VCaP (cell line): Measurements from ENCODE around the gene MAEA.

Source experiments
- H3K27ac ChIP-seq: fragments of 450-650 bp; 2 replicates; pipeline ENCODE4 v1.5.1; 2017
- TF ChIP-seq, protein P1 (sequence below): fragments of 450-650 bp; conservative IDR thresholded peaks from 2 replicates; pipeline ENCODE4 v1.5.1; 2017; ENCODE audit warnings: mild to moderate bottlenecking, moderate library complexity

The MAEA gene

GRCh38 chr4:1300466-1301455, 11.1 kb downstream of the MAEA start:
- no peak overlapping the region for H3K27ac ChIP-seq
- TF ChIP-seq, protein P1, sequence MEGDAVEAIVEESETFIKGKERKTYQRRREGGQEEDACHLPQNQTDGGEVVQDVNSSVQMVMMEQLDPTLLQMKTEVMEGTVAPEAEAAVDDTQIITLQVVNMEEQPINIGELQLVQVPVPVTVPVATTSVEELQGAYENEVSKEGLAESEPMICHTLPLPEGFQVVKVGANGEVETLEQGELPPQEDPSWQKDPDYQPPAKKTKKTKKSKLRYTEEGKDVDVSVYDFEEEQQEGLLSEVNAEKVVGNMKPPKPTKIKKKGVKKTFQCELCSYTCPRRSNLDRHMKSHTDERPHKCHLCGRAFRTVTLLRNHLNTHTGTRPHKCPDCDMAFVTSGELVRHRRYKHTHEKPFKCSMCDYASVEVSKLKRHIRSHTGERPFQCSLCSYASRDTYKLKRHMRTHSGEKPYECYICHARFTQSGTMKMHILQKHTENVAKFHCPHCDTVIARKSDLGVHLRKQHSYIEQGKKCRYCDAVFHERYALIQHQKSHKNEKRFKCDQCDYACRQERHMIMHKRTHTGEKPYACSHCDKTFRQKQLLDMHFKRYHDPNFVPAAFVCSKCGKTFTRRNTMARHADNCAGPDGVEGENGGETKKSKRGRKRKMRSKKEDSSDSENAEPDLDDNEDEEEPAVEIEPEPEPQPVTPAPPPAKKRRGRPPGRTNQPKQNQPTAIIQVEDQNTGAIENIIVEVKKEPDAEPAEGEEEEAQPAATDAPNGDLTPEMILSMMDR: no peak

DNA sequence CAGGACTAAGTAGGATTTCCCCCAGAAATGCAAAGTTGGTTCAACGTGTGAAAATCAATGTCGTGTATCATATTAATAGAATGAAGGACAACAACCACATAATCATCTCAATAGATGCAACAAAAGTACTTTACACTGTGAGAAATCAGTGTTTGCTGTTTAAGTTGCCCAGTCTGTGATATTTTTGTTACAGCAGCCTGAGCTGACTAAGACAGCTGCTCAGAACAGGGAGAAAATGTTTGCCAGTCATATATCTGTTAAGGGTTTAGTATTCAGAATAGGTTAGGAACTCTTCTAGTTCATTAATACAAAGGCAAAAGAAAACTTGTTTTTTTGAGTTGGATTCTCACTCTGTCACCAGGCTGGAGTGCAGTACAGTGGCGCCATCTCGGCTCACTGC, 12.5 kb downstream of the MAEA start:
- no peak overlapping the region for H3K27ac ChIP-seq
- TF ChIP-seq, protein P1: no peak

DNA sequence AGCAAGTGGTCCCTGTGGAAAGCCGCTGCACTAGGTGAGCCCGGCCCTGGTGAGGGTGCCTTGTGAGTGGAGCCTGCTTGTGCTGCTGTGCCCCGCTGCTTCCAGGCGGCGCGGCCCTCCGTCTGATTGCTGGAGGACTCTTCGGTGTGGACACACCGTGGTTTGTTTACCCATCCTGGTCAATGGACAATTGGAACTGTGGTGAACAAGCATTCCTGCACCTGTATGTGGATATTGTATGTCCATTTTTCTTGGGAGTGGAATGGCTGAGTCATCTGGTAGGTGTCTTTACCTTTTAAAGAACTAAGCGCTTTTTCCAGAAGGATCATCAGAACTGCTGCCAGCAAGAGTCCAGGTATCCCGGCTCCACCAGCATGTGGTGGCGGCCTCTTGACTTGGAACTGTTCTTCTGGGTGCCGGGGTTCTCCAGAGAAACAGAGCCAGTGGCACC, 15.6 kb downstream of the MAEA start:
- no peak overlapping the region for H3K27ac ChIP-seq
- TF ChIP-seq, protein P1: no peak

DNA sequence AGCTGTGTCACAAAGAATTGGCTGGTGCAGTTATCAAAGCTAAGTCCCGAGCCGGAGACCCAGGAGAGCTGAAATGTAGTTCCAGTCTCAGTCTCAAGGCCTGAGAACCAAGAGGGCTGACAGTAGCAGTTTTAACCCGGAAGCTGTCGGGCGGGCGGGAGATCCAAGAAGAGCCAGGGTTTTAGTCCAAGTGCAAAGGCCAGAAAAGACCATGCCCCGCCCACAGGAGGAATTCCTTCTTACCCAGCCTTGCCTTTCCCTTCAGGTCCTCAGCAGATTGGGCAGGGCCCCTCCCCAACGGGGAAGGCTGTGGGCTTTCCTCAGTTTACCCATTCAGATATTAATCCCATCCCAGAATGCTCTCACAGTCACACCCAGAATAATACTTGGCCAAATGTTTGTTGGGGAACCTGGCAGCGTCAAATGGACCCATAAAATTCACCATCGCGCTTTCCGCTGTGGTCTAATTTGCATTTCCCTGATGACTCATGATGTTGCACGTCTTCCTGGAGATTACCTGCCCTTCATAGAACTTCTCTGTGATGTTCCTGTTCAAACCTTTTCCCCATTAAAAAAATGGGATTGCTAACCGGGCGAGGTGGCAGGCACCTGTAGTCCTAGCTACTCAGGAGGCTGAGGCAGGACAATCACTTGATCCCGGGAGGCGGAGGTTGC, 16.2 kb downstream of the MAEA start:
- H3K27ac ChIP-seq: no peak overlapping the region
- TF ChIP-seq, protein P1: no peak

DNA sequence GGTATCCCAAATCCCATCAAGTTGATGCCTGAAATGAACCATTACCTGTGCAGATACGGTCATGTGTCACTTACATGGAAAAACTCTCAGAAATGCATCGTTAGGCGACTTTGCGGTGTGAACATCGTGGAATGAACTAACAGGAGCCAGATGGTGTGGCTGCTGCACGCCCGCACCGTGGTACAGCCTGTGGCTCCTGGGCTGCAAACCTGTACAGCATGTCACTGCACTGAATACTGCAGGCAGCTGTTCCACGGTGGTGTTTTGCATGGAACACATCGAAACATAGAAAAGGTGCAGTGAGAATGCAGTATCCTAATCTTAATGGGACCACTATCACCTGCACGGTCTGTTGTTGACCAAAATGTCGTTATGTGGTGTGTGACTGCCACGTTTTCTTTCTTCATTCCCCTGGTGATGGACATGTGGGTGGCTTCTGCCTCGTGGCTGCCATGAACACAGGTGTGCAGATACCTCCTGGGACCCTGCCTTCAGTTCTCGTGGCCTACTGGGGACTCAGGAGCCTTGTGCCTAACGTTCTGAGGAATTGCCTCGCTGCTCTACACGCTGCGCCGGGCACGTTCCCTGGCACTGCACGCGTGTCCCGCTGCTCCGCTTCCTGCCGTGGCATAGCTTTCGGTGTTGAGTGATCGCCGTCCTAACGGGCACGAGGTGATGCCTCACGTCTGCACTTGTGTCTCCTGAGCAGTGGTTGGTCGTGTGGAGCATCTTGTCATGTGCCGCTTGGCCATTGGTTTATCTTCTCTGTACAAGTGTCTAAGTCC, 18.5 kb downstream of the MAEA start:
- H3K27ac ChIP-seq: peak overlapping the region; percentile 75

GRCh38 chr4:1309261-1310010, 19.7 kb downstream of the MAEA start:
- TF ChIP-seq, protein P1: no peak
- peak overlapping the region; percentile 75 for H3K27ac ChIP-seq

More for the DNA sequence above, 18.5 kb downstream of the MAEA start:
- TF ChIP-seq, protein P1: no peak
